Mesendoderm (in vitro differentiated cells): Measurements from ENCODE around the gene FCRL2. TPM values are rescaled to one million over a fixed set of nuclear protein-coding genes. Genes with fewer than 3 reads are reported as not detected.

ENCODE experiments used
- DNase-seq: peaks from one replicate; pipeline ENCODE4 v3.0.0; 2013
- H2AK5ac ChIP-seq: 2 replicates; pipeline ENCODE4 v1.6.1; 2013; ENCODE audit warnings: low read length, inconsistent platforms
- H2BK120ac ChIP-seq: 2 replicates; pipeline ENCODE4 v1.6.1; 2013; ENCODE audit warnings: low read depth, mild to moderate bottlenecking, low read length, moderate library complexity, mixed read lengths
- H2BK15ac ChIP-seq: replicated peaks from 2 replicates; pipeline ENCODE4 v1.6.1; 2013; ENCODE audit warnings: low read depth, mild to moderate bottlenecking, moderate library complexity
- H2BK5ac ChIP-seq: 2 replicates; pipeline ENCODE4 v1.6.1; 2013; ENCODE audit warnings: low read length, inconsistent platforms
- H3K18ac ChIP-seq: 2 replicates; pipeline ENCODE4 v1.6.1; 2013; ENCODE audit warnings: mild to moderate bottlenecking, low read length, mixed read lengths
- H3K23ac ChIP-seq: one replicate; pipeline ENCODE4 v1.6.1; 2013; ENCODE audit warnings: low read length
- H3K27ac ChIP-seq: 2 replicates; pipeline ENCODE4 v1.5.1; 2013; ENCODE audit warnings: low read depth, mild to moderate bottlenecking, inconsistent platforms, low read length, moderate library complexity
- H3K27me3 ChIP-seq: 2 replicates; pipeline ENCODE4 v1.6.1; 2013; ENCODE audit warnings: low read length, control low read depth, mild to moderate bottlenecking, inconsistent platforms; ENCODE audit not compliant: insufficient read depth, poor library complexity
- H3K36me3 ChIP-seq: 2 replicates; pipeline ENCODE4 v1.6.1; 2013; ENCODE audit warnings: low read length, inconsistent platforms; ENCODE audit not compliant: control insufficient read depth, insufficient read depth
- H3K4ac ChIP-seq: one replicate; pipeline ENCODE4 v1.6.1; 2013; ENCODE audit warnings: low read depth, mild to moderate bottlenecking, low read length, moderate library complexity
- H3K4me1 ChIP-seq: 2 replicates; pipeline ENCODE4 v1.6.1; 2013; ENCODE audit warnings: low read depth, low read length, inconsistent platforms; ENCODE audit not compliant: control insufficient read depth
- H3K4me2 ChIP-seq: 2 replicates; pipeline ENCODE4 v1.6.1; 2013; ENCODE audit warnings: low read length
- H3K4me3 ChIP-seq: 2 replicates; pipeline ENCODE4 v1.5.1; 2013; ENCODE audit warnings: mild to moderate bottlenecking, low read length
- H3K56ac ChIP-seq: one replicate; pipeline ENCODE4 v1.6.1; 2013; ENCODE audit warnings: low read length
- H3K79me1 ChIP-seq: 2 replicates; pipeline ENCODE4 v1.6.1; 2013; ENCODE audit warnings: low read length, inconsistent platforms
- H3K79me2 ChIP-seq: 2 replicates; pipeline ENCODE4 v1.6.1; 2013; ENCODE audit warnings: mild to moderate bottlenecking, low read length; ENCODE audit not compliant: control insufficient read depth, insufficient read depth
- H3K9ac ChIP-seq: 2 replicates; pipeline ENCODE4 v1.6.1; 2013; ENCODE audit warnings: low read length, inconsistent platforms
- H4K5ac ChIP-seq: one replicate; pipeline ENCODE4 v1.6.1; 2013; ENCODE audit warnings: low read length
- H4K8ac ChIP-seq: one replicate; pipeline ENCODE4 v1.6.1; 2013; ENCODE audit warnings: low read depth, mild to moderate bottlenecking, control low read depth, low read length, moderate library complexity
- WGBS: extraction: QIAGEN DNeasy Blood & Tissue Kit; methylation state at CpG from one replicate; pipeline ENCODE4 v1.1.7; 2013; ENCODE audit warnings: low lambda C conversion rate, missing lambda C conversion rate; ENCODE audit not compliant: insufficient coverage; ENCODE audit errors: extremely low coverage; 5-methylcytosine and 5-hydroxymethylcytosine counted together
- polyA plus RNA-seq, 2 experiments: library from polyadenylated mRNA; stranded (reverse); fragments of 200-250 nt; gene quantifications; one replicate each; pipeline ENCODE4 v1.2.3, GENCODE V29; 2013

The FCRL2 gene
- not detected for polyA plus RNA-seq (2013, experiment 1 of 2)
- polyA plus RNA-seq (2013, experiment 2 of 2), result not detected

GRCh38 chr1:157776971-157777391, at the start of gene FCRL2:
TSS of gene FCRL2 (minus strand) at chr1:157777132. CDS start at chr1:157777073, 59 bp downstream.
- no peak within 1 kb of the TSS for H4K5ac ChIP-seq
- H2BK120ac ChIP-seq, result no peak within 1 kb of the TSS
- H3K9ac ChIP-seq, result no peak within 1 kb of the TSS
- no peak within 1 kb of the TSS for H3K23ac ChIP-seq
- no peak within 1 kb of the TSS for H3K18ac ChIP-seq
- H3K4me2 ChIP-seq, result no peak within 1 kb of the TSS
- no peaks in the 10 kb centered on the region for H3K36me3 ChIP-seq
- no peaks in the 10 kb centered on the region for H3K79me1 ChIP-seq
- H3K4me1 ChIP-seq, result no peaks in the 10 kb centered on the region
- H3K4ac ChIP-seq, result no peak within 1 kb of the TSS
- WGBS, result no CpG with 5 or more reads among the region's 1 CpG
- H2AK5ac ChIP-seq, result no peak within 1 kb of the TSS
- no peak within 1 kb of the TSS for H3K4me3 ChIP-seq
- H2BK5ac ChIP-seq, result no peak within 1 kb of the TSS
- no peak within 1 kb of the TSS for H3K27ac ChIP-seq
- H3K79me2 ChIP-seq, result no peaks in the 10 kb centered on the region
- no peak within 1 kb of the TSS for H4K8ac ChIP-seq
- no peaks in the 10 kb centered on the region for H3K27me3 ChIP-seq
- H2BK15ac ChIP-seq, result no peak within 1 kb of the TSS
- H3K56ac ChIP-seq, result no peak within 1 kb of the TSS
- DNase-seq, result no peak

DNA sequence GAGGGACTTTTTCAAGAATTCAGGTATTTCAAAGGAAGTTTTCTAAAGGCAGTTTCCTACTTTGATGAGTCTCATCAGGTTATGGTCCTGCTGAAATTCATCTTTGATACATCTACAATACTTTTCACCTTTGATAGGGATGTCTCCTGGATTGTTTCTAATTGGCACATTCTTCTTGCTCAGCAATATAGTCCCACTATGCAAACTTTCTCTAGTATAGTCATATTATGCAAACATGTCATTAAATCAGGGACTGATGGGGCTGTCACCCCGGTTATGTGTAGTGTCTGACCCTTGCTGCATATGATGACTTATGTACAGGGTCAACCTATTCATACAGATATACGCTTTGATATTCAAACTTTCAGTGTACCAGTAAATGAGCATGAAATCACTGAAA, 43.4 kb upstream of the FCRL2 start:
- H3K27me3 ChIP-seq, result no peaks in the 10 kb centered on the region
- no peak overlapping the region for H2BK120ac ChIP-seq
- no peak overlapping the region for H4K5ac ChIP-seq
- no peak overlapping the region for H3K27ac ChIP-seq
- no peak overlapping the region for H3K4ac ChIP-seq
- DNase-seq, result no peak
- no peak overlapping the region for H3K23ac ChIP-seq
- no peaks in the 10 kb centered on the region for H3K79me2 ChIP-seq
- H4K8ac ChIP-seq, result no peak overlapping the region
- H3K36me3 ChIP-seq, result no peaks in the 10 kb centered on the region
- no peak overlapping the region for H3K56ac ChIP-seq
- no peak overlapping the region for H3K4me2 ChIP-seq
- H3K18ac ChIP-seq, result no peak overlapping the region
- H3K4me3 ChIP-seq, result no peak overlapping the region
- no peak overlapping the region for H2BK5ac ChIP-seq
- no peak overlapping the region for H2BK15ac ChIP-seq
- WGBS, result no CpG with 5 or more reads among the region's 2 CpGs
- no peaks in the 10 kb centered on the region for H3K4me1 ChIP-seq
- H2AK5ac ChIP-seq, result no peak overlapping the region
- H3K79me1 ChIP-seq, result no peaks in the 10 kb centered on the region
- no peak overlapping the region for H3K9ac ChIP-seq

GRCh38 chr1:157819896-157820295, 43.0 kb upstream of the FCRL2 start, which contains the start of gene FCRL1:
TSS of gene FCRL1 (minus strand) at chr1:157820120. CDS start at chr1:157820037, 83 bp downstream.
- WGBS, result no CpG with 5 or more reads among the region's 3 CpGs
- no peak within 1 kb of the TSS for H3K23ac ChIP-seq
- no peaks in the 10 kb centered on the region for H3K27me3 ChIP-seq
- no peak within 1 kb of the TSS for H4K5ac ChIP-seq
- H2AK5ac ChIP-seq, result no peak within 1 kb of the TSS
- no peaks in the 10 kb centered on the region for H3K79me1 ChIP-seq
- H2BK5ac ChIP-seq, result no peak within 1 kb of the TSS
- H3K4me1 ChIP-seq, result no peaks in the 10 kb centered on the region
- H3K9ac ChIP-seq, result no peak within 1 kb of the TSS
- no peak within 1 kb of the TSS for H3K56ac ChIP-seq
- no peak within 1 kb of the TSS for H2BK15ac ChIP-seq
- no peaks in the 10 kb centered on the region for H3K79me2 ChIP-seq
- no peak within 1 kb of the TSS for H3K4me3 ChIP-seq
- no peak within 1 kb of the TSS for H3K18ac ChIP-seq
- H2BK120ac ChIP-seq, result no peak within 1 kb of the TSS
- no peak within 1 kb of the TSS for H3K4ac ChIP-seq
- H3K4me2 ChIP-seq, result no peak within 1 kb of the TSS
- no peaks in the 10 kb centered on the region for H3K36me3 ChIP-seq
- no peak for DNase-seq
- no peak within 1 kb of the TSS for H4K8ac ChIP-seq
- H3K27ac ChIP-seq, result no peak within 1 kb of the TSS

GRCh38 chr1:157819215-157819614, 42.3 kb upstream of the FCRL2 start:
- Histone ChIP-seq H3K79me2 (no peaks in the 10 kb centered on the region), H3K79me1 (no peaks in the 10 kb centered on the region), H2BK15ac (no peak overlapping the region), H4K8ac (no peak overlapping the region), H3K4me2 (no peak overlapping the region), H3K56ac (no peak overlapping the region), H3K23ac (no peak overlapping the region), H3K27ac (no peak overlapping the region), H3K36me3 (no peaks in the 10 kb centered on the region), H3K27me3 (no peaks in the 10 kb centered on the region), H3K4me3 (no peak overlapping the region), H3K4ac (no peak overlapping the region), H2BK5ac (no peak overlapping the region), H3K18ac (no peak overlapping the region), H3K9ac (no peak overlapping the region), H4K5ac (no peak overlapping the region), H2BK120ac (no peak overlapping the region), H2AK5ac (no peak overlapping the region), H3K4me1 (no peaks in the 10 kb centered on the region)
- WGBS, result no CpG with 5 or more reads among the region's 2 CpGs
- no peak for DNase-seq

GRCh38 chr1:157813269-157813668, 36.3 kb upstream of the FCRL2 start:
- Histone ChIP-seq H3K27me3 (no peaks in the 10 kb centered on the region), H2BK5ac (no peak overlapping the region), H3K4me1 (no peaks in the 10 kb centered on the region), H2BK15ac (no peak overlapping the region), H3K18ac (no peak overlapping the region), H3K4me2 (no peak overlapping the region), H2BK120ac (no peak overlapping the region), H3K79me2 (no peaks in the 10 kb centered on the region), H3K27ac (no peak overlapping the region), H4K8ac (no peak overlapping the region), H3K4ac (no peak overlapping the region), H3K79me1 (no peaks in the 10 kb centered on the region), H2AK5ac (no peak overlapping the region), H3K9ac (no peak overlapping the region), H4K5ac (no peak overlapping the region), H3K56ac (no peak overlapping the region), H3K23ac (no peak overlapping the region), H3K36me3 (no peaks in the 10 kb centered on the region), H3K4me3 (no peak overlapping the region)
- DNase-seq, result no peak
- WGBS, result no CpG with 5 or more reads among the region's 1 CpG

DNA sequence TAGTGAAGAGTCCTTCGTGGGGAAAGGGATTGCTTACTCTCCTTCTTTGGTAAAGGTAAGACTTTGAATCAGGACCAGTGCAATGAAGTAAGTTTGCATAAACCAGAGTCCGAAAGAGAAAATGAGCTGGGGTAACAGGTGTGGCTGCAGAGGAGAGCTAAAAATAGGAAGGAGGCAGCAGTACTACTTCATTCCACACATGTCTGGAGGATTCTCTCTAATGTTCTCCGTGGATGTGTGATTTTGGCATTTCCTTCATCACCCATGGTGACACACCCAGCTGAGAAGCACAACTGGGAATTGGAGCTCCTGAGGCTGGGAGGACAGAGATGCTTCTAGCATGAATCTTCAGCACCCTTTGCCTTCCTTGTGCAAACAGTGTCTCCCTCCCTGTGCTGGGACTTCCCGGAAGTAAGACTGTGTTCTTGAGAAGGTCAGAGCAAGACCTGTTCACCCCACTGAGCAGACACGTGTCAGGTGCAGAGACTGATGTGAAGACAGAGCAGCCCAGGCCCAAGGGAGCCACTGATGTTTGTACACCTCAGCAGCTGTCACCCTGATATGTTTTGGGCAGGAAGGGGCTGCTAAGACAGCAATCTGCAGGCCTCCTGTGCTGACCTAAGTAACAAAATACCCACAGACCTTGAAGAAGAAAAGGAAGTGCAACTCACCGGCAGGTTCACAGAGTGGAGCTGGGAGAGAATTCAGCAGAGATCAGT, 29.7 kb upstream of the FCRL2 start:
- Histone ChIP-seq H3K79me1 (no peaks in the 10 kb centered on the region), H3K36me3 (no peaks in the 10 kb centered on the region), H3K56ac (no peak overlapping the region), H4K8ac (no peak overlapping the region), H2BK15ac (no peak overlapping the region), H3K4me2 (no peak overlapping the region), H4K5ac (no peak overlapping the region), H3K27me3 (no peaks in the 10 kb centered on the region), H3K4me1 (no peaks in the 10 kb centered on the region), H3K18ac (no peak overlapping the region), H2AK5ac (no peak overlapping the region), H3K27ac (no peak overlapping the region), H2BK5ac (no peak overlapping the region), H3K79me2 (no peaks in the 10 kb centered on the region), H3K4me3 (no peak overlapping the region), H3K23ac (no peak overlapping the region), H2BK120ac (no peak overlapping the region), H3K9ac (no peak overlapping the region), H3K4ac (no peak overlapping the region)
- no CpG with 5 or more reads among the region's 6 CpGs for WGBS
- no peak for DNase-seq
